ENCODE results near the gene RFX7. TPM values are rescaled to one million over a fixed set of nuclear protein-coding genes. Genes with fewer than 3 reads are reported as not detected.

RFX7 gene
- total RNA-seq, 1 donor from 2014 or later = 8.9 TPM

DNA sequence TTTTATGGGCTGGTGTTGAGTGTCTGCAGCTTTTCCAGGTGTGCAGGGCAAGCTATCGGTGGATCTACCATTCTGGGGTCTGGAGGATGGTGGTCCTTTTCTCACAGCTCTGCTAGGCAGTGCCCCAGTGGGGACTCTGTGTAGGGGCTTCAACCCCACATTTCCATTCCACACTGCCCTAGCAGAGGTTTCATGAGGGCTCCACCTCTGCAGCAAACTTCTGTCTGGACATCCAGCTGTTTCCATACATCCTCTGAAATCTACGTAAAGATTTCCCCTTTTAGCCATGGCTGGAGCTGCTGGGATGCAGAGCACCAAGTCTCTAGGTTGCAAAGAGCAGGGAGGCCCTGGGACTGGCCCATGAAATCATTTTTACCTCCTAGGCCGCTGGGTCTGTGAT, 11.6 kb downstream of the RFX7 start:
- Histone ChIP-seq H3K4me1 (peaks cover 7% of the 10 kb centered on the region), H3K9me3 (replicated peaks) (peaks cover 41% of the 10 kb centered on the region), H3K27ac (replicated peaks) (no peak overlapping the region), H3K4me3 (no peak overlapping the region), H3K27me3 (ENCODE audit: low read depth) (no peaks in the 10 kb centered on the region), H3K36me3 (peaks cover 32% of the 10 kb centered on the region)
- intact Hi-C loops (cut with micrococcal nuclease) = no loop called here
- TF ChIP-seq, protein P1, sequence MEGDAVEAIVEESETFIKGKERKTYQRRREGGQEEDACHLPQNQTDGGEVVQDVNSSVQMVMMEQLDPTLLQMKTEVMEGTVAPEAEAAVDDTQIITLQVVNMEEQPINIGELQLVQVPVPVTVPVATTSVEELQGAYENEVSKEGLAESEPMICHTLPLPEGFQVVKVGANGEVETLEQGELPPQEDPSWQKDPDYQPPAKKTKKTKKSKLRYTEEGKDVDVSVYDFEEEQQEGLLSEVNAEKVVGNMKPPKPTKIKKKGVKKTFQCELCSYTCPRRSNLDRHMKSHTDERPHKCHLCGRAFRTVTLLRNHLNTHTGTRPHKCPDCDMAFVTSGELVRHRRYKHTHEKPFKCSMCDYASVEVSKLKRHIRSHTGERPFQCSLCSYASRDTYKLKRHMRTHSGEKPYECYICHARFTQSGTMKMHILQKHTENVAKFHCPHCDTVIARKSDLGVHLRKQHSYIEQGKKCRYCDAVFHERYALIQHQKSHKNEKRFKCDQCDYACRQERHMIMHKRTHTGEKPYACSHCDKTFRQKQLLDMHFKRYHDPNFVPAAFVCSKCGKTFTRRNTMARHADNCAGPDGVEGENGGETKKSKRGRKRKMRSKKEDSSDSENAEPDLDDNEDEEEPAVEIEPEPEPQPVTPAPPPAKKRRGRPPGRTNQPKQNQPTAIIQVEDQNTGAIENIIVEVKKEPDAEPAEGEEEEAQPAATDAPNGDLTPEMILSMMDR (IDR thresholded peaks at IDR 0.05; ENCODE audit: borderline replicate concordance) = no peak
- DNase-seq = no peak

DNA sequence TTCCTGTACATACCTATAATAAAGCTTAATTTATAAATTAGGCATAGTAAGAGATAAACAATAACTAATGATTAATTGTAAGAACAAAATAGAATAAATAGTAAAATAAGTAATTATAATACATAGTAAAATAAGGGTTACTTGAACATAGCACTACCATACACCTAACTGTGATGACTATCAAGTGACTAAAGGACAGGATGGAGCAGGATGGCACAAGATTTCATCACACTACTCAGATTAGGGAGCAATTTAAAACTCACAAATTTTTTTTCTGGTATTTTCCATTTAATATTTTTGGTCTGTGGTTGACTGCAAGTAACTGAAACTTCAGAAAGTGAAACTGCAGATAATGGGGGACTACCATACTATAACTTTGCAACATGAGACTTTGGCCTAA, 14.8 kb downstream of the RFX7 start:
- H3K4me1 ChIP-seq = no peaks in the 10 kb centered on the region
- intact Hi-C loops (cut with micrococcal nuclease) = no loop called here
- H3K9me3 ChIP-seq (replicated peaks) = peaks cover 41% of the 10 kb centered on the region
- TF ChIP-seq, protein P1 (IDR thresholded peaks at IDR 0.05; ENCODE audit: borderline replicate concordance) = no peak
- H3K27ac ChIP-seq (replicated peaks) = no peak overlapping the region
- no peaks in the 10 kb centered on the region for H3K27me3 ChIP-seq (ENCODE audit: low read depth)
- peaks cover 32% of the 10 kb centered on the region for H3K36me3 ChIP-seq
- DNase-seq = no peak
- H3K4me3 ChIP-seq = no peak overlapping the region

- intact Hi-C loops (cut with micrococcal nuclease) = no loop called here
- Histone ChIP-seq H3K27ac (replicated peaks) (no peak overlapping the region), H3K27me3 (ENCODE audit: low read depth) (no peaks in the 10 kb centered on the region), H3K36me3 (peaks cover 33% of the 10 kb centered on the region), H3K9me3 (replicated peaks) (peaks cover 42% of the 10 kb centered on the region), H3K4me1 (no peaks in the 10 kb centered on the region), H3K4me3 (no peak overlapping the region)
- TF ChIP-seq, protein P1 (IDR thresholded peaks at IDR 0.05; ENCODE audit: borderline replicate concordance) = no peak
- DNase-seq = no peak
These were observed 15.3 kb downstream of the RFX7 start for GRCh38 chr15:56228352-56228751.

DNA sequence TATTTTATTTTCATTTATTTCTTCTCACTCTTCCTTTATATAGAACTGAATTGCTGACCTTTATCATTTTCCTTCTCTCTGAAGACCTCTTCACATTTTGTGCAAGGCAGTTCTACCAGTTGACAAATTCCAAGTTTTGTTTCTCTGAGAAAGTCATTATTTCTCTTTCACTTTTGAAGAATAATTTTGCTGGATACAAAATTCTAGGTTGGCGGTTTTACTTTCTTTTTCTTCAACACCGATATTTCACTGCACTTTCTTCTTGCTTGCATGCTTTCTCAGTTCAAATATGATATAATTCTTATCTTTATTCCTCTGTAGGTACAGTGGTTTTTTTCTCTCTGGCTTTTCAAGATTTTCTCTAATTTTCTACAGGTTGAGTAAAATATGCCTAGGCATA, 15.9 kb downstream of the RFX7 start:
- Histone ChIP-seq H3K4me3 (no peak overlapping the region), H3K27ac (replicated peaks) (no peak overlapping the region), H3K36me3 (peaks cover 36% of the 10 kb centered on the region), H3K9me3 (replicated peaks) (peaks cover 43% of the 10 kb centered on the region), H3K4me1 (no peaks in the 10 kb centered on the region), H3K27me3 (ENCODE audit: low read depth) (no peaks in the 10 kb centered on the region)
- TF ChIP-seq, protein P1 (IDR thresholded peaks at IDR 0.05; ENCODE audit: borderline replicate concordance) = no peak
- DNase-seq = no peak
- intact Hi-C loops (cut with micrococcal nuclease) = no loop called here

GRCh38 chr15:56227306-56227705, 16.4 kb downstream of the RFX7 start:
- Histone ChIP-seq H3K4me1 (no peaks in the 10 kb centered on the region), H3K27ac (replicated peaks) (no peak overlapping the region), H3K27me3 (ENCODE audit: low read depth) (no peaks in the 10 kb centered on the region), H3K4me3 (no peak overlapping the region), H3K9me3 (replicated peaks) (peaks cover 43% of the 10 kb centered on the region), H3K36me3 (peaks cover 36% of the 10 kb centered on the region)
- no peak for DNase-seq
- TF ChIP-seq, protein P1 (IDR thresholded peaks at IDR 0.05; ENCODE audit: borderline replicate concordance) = no peak
- intact Hi-C loops (cut with micrococcal nuclease) = no loop called here

GRCh38 chr15:56225520-56225919, 18.2 kb downstream of the RFX7 start:
- no peak overlapping the region for H3K27ac ChIP-seq (replicated peaks)
- TF ChIP-seq, protein P1 (IDR thresholded peaks at IDR 0.05; ENCODE audit: borderline replicate concordance) = no peak
- no peak overlapping the region for H3K4me3 ChIP-seq
- H3K36me3 ChIP-seq = peaks cover 21% of the 10 kb centered on the region
- peaks cover 37% of the 10 kb centered on the region for H3K9me3 ChIP-seq (replicated peaks)
- no peak for DNase-seq
- H3K27me3 ChIP-seq (ENCODE audit: low read depth) = no peaks in the 10 kb centered on the region
- H3K4me1 ChIP-seq = no peaks in the 10 kb centered on the region
- intact Hi-C loops (cut with micrococcal nuclease) = no loop called here
